ENCODE data around the gene DDX5. TPM values are rescaled to one million over a fixed set of nuclear protein-coding genes. Genes with fewer than 3 reads are reported as not detected.

DDX5 gene
- total RNA-seq, 1 experiment from 2014 or later, result 798 TPM

GRCh38 chr17:64529221-64529620 lies 23.1 kb upstream of the DDX5 start:
- no peak overlapping the region for H3K9ac ChIP-seq (ENCODE audit: low read length)
- no peak overlapping the region for H3K4me3 ChIP-seq (replicated peaks in 1 of 2; ENCODE audit: low read depth in 1 of 2, low read length in 2 of 2)
- H3K9me3 ChIP-seq (ENCODE audit: control insufficient read depth in 1 of 2, insufficient read depth in 1 of 2, low read depth in 1 of 2, low read length in 2 of 2), result no peaks in the 10 kb centered on the region
- no peak for TF ChIP-seq CEBPB (IDR thresholded peaks at IDR 0.05; ENCODE audit: low read depth)
- TF ChIP-seq SIN3A (IDR thresholded peaks at IDR 0.05; ENCODE audit: low read depth), result no peak
- TF ChIP-seq CBX3 (IDR thresholded peaks at IDR 0.05; ENCODE audit: low read depth), result no peak
- TF ChIP-seq EZH2phosphoT487 (IDR thresholded peaks at IDR 0.05; ENCODE audit: borderline replicate concordance), result no peak
- TF ChIP-seq ELF1 (IDR thresholded peaks at IDR 0.05; ENCODE audit: borderline replicate concordance, low read depth), result no peak
- TF ChIP-seq SRF (IDR thresholded peaks at IDR 0.05; ENCODE audit: low read depth), result no peak
- TF ChIP-seq EGR1 (IDR thresholded peaks at IDR 0.05; ENCODE audit: low read depth), result no peak
- no peak for TF ChIP-seq SP1 (IDR thresholded peaks at IDR 0.05; ENCODE audit: low read depth)
- TF ChIP-seq ZBTB33 (IDR thresholded peaks at IDR 0.05; ENCODE audit: extremely low read depth, insufficient replicate concordance, low read length), result no peak
- TF ChIP-seq MAX (IDR thresholded peaks at IDR 0.05), result no peak
- H3K27me3 ChIP-seq (ENCODE audit: insufficient read depth, low read length), result no peaks in the 10 kb centered on the region
- no peak overlapping the region for H3K4me2 ChIP-seq (ENCODE audit: low read length)
- peaks cover 78 to 83% of the 10 kb centered on the region in 2 experiments for H3K36me3 ChIP-seq (ENCODE audit: control insufficient read depth in 1 of 2, insufficient read depth in 2 of 2, low read length in 2 of 2)
- ChIA-PET CTCF (interaction anchor here (1.6 kb wide), 1 partner anchor 13 kb away, joined by 3 read pairs; no protein-coding TSS in a partner anchor), RAD21 (ENCODE audit: low non-redundant PET in 1 of 2, low total read pairs in 2 of 2, uncharacterized antibody in 2 of 2, unreplicated experiment in 2 of 2) (no interaction called here), POLR2A (no interaction called here)
- no peaks in the 10 kb centered on the region for H3K9me2 ChIP-seq (ENCODE audit: insufficient read depth)
- intact Hi-C loops (cut with micrococcal nuclease), result no loop called here
- no peak overlapping the region for H3K27ac ChIP-seq (ENCODE audit: low read depth, low read length)
- H3K4me1 ChIP-seq (ENCODE audit: control insufficient read depth in 1 of 2, insufficient read depth in 2 of 2, low read length in 2 of 2), result no peaks in the 10 kb centered on the region
- no peak for DNase-seq (ENCODE audit: low read depth, low spot score)
- no peak overlapping the region for H2AFZ ChIP-seq (ENCODE audit: low read depth, low read length, poor library complexity, severe bottlenecking)
- ATAC-seq, result no peak
- peaks cover 3% of the 10 kb centered on the region; the same call in 1 of the 2 replicates for H3K79me2 ChIP-seq (ENCODE audit: insufficient read depth, low read length)
- BruUV-seq (replicated peaks), result no TSS peak
- H4K20me1 ChIP-seq (ENCODE audit: insufficient read depth), result peaks cover 3% of the 10 kb centered on the region; the same call in 1 of the 2 replicates
